GM19467 (cell line): ENCODE data around the gene FOS.

Source experiments
- ATAC-seq: cut with Tn5 transposase; IDR thresholded peaks from one replicate; pipeline ENCODE4 v1.9.1; 2021; ENCODE audit warnings: mild to moderate bottlenecking, moderate library complexity; ENCODE audit not compliant: unreplicated experiment

FOS gene

DNA sequence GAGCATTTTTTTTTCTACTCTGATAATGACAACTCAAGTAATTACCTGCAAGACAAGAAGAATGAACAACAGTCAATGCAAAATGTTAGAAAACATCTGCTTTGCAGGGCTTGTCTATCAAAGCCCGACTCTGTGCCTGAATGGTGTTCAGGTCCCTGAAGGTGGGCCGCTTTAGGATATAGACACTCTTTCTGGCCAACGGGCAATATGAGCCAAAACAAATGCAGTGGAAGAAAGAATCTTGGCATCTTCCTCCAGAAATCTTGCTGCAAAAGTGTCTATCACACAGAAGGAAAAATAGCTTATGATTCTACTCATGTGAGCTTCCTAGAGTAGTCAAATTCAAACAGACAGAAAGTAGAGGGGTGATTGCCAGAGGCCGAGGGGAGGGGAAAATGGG lies 32.7 kb downstream of the FOS start:
- ATAC-seq: no peak

GRCh38 chr14:75312341-75312740 lies 33.7 kb downstream of the FOS start:
- ATAC-seq: no peak

GRCh38 chr14:75313294-75313693 lies 34.7 kb downstream of the FOS start:
- ATAC-seq: no peak

- ATAC-seq: no peak
Observed at GRCh38 chr14:75315144-75315543, 36.5 kb downstream of the FOS start.

GRCh38 chr14:75317148-75317547 lies 38.5 kb downstream of the FOS start:
- no peak for ATAC-seq

DNA sequence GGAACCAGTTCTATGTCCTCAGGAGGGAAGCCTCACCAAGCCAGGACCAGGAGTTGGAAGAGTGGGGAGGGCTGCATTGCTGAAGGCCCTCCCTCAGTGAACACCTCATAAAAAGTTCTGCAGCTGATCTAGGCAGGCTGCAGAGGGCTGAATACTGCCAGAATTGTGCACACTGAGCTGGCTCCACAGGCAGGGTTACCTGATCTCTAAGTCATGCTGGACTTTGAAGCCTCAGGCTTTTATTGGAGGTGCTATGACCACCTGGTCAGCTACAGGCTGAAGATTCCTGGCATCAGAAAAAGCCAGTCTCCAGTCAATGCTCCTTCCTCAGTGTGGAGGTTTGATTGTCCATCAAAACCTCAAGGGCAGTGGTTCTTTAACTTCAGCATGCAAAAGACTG lies 39.7 kb downstream of the FOS start:
- ATAC-seq: no peak

GRCh38 chr14:75319021-75319420 lies 40.4 kb downstream of the FOS start:
- ATAC-seq: no peak

GRCh38 chr14:75320196-75320595 lies 41.6 kb downstream of the FOS start:
- no peak for ATAC-seq

DNA sequence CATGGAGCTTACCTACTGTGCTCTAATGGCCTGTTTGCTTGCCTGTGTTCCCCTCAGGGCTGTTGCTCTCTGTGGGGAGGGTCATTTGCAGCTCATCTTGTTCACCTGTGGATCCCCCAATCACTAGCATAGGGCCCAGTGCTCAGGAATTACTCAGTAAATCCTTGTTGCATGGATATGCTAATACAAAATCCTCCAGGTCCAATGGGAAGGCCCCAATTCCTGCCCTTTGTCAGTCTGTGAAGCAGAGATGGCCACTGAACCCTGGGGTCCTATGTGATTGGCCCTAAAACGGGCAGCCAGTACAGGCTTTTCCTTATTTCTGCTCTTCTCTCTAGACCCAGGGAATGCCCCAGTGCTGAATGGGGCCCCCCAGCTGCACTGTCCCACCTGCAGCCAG lies 44.1 kb downstream of the FOS start:
- no peak for ATAC-seq

DNA sequence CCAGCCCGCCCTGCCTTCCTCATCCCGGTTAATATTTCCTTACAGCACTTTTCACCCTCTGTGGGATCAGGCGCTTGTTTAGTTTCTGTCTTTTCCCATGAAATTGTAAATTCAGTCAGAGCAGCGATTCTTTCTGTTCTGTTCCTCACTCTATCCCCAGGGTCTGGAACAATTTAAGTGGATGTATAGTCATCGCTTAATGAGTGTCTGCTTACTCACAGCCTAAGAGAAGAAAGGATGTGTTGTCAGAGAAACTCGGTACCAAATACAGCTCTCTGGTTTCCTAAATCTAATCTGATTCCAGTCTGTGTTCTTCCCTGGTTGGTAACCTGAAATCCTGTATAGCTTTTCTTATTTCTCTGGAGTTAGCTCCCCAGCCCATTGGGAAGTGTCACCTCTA lies 44.9 kb downstream of the FOS start:
- ATAC-seq: no peak

DNA sequence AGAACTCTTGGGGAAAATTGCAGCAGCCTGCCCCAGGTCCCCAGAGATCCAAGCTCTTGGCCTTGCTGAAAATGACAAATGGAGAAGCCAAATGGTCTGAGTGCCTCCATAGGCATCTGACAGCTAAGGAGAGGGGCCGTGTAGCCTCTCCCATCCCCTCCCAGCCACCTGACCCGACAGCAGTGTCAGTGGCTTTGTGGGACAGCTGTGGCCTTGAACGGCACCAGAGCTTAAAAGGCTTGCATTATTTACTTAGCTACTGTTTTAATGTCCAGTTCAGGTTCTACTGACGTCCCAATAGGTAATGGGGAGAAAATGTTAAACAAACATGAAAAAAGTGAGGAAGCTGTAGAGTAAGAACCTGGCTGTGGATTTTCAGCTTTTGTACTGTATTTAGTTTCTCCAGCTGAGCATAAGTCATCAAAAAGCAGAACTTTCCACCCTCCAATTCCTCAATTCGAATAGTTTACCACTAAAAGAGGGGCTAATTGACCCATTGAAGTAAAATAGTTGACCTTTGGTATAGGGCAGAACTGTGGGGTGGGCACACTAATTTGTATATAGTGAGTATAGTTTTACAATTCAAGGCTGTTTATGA lies 50.0 kb downstream of the FOS start:
- no peak for ATAC-seq

GRCh38 chr14:75329369-75329768 lies 50.7 kb downstream of the FOS start:
- no peak for ATAC-seq

DNA sequence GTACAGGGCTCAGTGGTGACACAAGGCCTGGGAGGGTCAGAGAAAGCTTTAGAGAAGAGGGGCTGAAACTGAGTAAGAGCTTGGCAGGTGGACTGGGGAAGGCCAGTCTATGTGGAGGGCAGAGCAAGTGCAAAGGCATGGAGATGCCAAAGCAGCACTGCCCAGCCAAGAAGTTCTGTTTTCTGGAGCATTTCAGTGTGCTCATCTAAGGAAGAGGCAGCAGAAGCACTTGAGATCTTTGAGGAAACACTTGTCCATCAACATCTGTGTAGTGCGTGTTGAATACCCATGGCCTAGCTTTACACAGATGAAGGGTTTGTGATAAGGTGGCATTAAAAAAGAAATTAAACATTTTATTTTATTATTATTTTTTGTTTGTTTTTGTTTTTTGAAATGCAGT lies 52.8 kb downstream of the FOS start:
- ATAC-seq: no peak
